K562 (cell line): ENCODE data around the gene TRAPPC4. TPM values are rescaled to one million over a fixed set of nuclear protein-coding genes. Genes with fewer than 3 reads are reported as not detected.
A peak's percentile ranks its signal among the peaks of the same experiment; 100 is the strongest.

Source experiments
- ATF1 ChIP-seq, 2 experiments: fragments of 450-650 bp in 1 of 2; IDR thresholded peaks; 2 replicates each; pipeline ENCODE4 v1.6.1; 2016; ENCODE audit warnings: missing compliant biosample characterization in 1 of 2, missing genetic modification characterization in 1 of 2
- MAZ ChIP-seq, 2 experiments: fragments of 450-650 bp in 1 of 2; sonication (generic) in 1 of 2; formaldehyde crosslinking; IDR thresholded peaks in 1 of 2; conservative IDR thresholded peaks in 1 of 2; 2 replicates each; pipeline versions ENCODE4 v1.4.0 to v1.5.0; 2020; ENCODE audit warnings: mild to moderate bottlenecking in 1 of 2, missing genetic modification reagents in 1 of 2
- NCOA6 ChIP-seq: fragments of 450-650 bp; IDR thresholded peaks from 2 replicates; pipeline ENCODE4 v1.6.1; 2017; ENCODE audit warnings: mild to moderate bottlenecking
- PHB2 ChIP-seq: fragments of 450-650 bp; IDR thresholded peaks from 2 replicates; pipeline ENCODE4 v1.6.1; 2017; ENCODE audit warnings: low read depth
- SMARCA4 ChIP-seq: fragments of 450-650 bp; IDR thresholded peaks from 2 replicates; pipeline ENCODE4 v1.6.1; 2016
- SNIP1 ChIP-seq: fragments of 450-650 bp; IDR thresholded peaks from 2 replicates; pipeline ENCODE4 v1.7.1; 2017; ENCODE audit warnings: low read depth, mild to moderate bottlenecking
- STAG1 ChIP-seq: sonication (generic); formaldehyde crosslinking; IDR thresholded peaks from 2 replicates; pipeline ENCODE4 v1.5.0; 2020; ENCODE audit warnings: missing genetic modification reagents, borderline replicate concordance
- STAT5A ChIP-seq: IDR thresholded peaks from 2 replicates; pipeline ENCODE4 v1.6.1; 2012; ENCODE audit warnings: low read length, inconsistent platforms, borderline replicate concordance
- U2AF2 ChIP-seq: fragments of 200-400 bp; formaldehyde crosslinking; optimal IDR thresholded peaks from 2 replicates; pipeline ENCODE3; 2017; ENCODE audit warnings: low read depth, mild to moderate bottlenecking, low read length
- ZNF12 ChIP-seq: sonication (generic); formaldehyde crosslinking; IDR thresholded peaks from 2 replicates; pipeline ENCODE4 v1.4.0; 2020; ENCODE audit warnings: mild to moderate bottlenecking, missing genetic modification reagents
- ZNF121 ChIP-seq: sonication (generic); formaldehyde crosslinking; conservative IDR thresholded peaks from 2 replicates; pipeline ENCODE4 v1.8.0; 2022; ENCODE audit warnings: missing genetic modification reagents
- ZNF224 ChIP-seq: sonication (generic); formaldehyde crosslinking; IDR thresholded peaks from 2 replicates; pipeline ENCODE4 v1.8.0; 2022; ENCODE audit warnings: mild to moderate bottlenecking, missing genetic modification reagents
- ZNF274 ChIP-seq: IDR thresholded peaks from 2 replicates; pipeline ENCODE4 v1.6.1; 2011; ENCODE audit warnings: low read depth, mild to moderate bottlenecking, low read length, moderate library complexity, borderline replicate concordance
- ZNF668 ChIP-seq: fragments of 250-450 bp; sonication (Bioruptor Pico); IDR thresholded peaks from 2 replicates; pipeline ENCODE4 v1.8.0; 2022; ENCODE audit warnings: mild to moderate bottlenecking, inconsistent platforms
- ZNF785 ChIP-seq: fragments of 250-450 bp; sonication (Bioruptor Pico); IDR thresholded peaks from 2 replicates; pipeline ENCODE4 v1.4.0; 2020; ENCODE audit warnings: mild to moderate bottlenecking
- polyA plus RNA-seq, 8 experiments: library from polyadenylated mRNA; depleted of rRNA in 4 of 8; stranded (reverse) in 5 of 8; unstranded in 3 of 8; fragments of >200 nt; fragmentation: Nextera tagmentation in 2 of 8; fragmentation: Illumina TruSeq in 1 of 8; extraction: Ambion mirVana in 2 of 8; extraction: Trizol in 1 of 8; gene quantifications; 2 replicates each; pipeline versions ENCODE4 v1.2.1 to v1.2.3, GENCODE V29; 2011 to 2014; ENCODE audit warnings: inconsistent platforms in 1 of 8, missing spikeins in 1 of 8
- total RNA-seq, 7 experiments: library from RNA; depleted of rRNA in 6 of 7; stranded (reverse); fragments of >200 nt in 6 of 7; fragmentation: Illumina TruSeq in 2 of 7; extraction: Trizol in 2 of 7; gene quantifications; 2 replicates each; pipeline versions ENCODE4 v1.2.1 to v1.2.3, GENCODE V29; 2011 to 2021; ENCODE audit warnings: low replicate concordance in 1 of 7
- TF ChIP-seq, protein P1 (sequence below): fragments of 200-800 bp; sonication (Bioruptor generic); IDR thresholded peaks from 2 replicates; pipeline ENCODE4 v1.6.1; 2017; ENCODE audit warnings: missing genetic modification characterization, missing compliant biosample characterization
- TF ChIP-seq, protein P2 (sequence below): fragments of 250-450 bp; sonication (Bioruptor Pico); IDR thresholded peaks from 2 replicates; pipeline ENCODE4 v1.8.0; 2022; ENCODE audit warnings: moderate library complexity, mild to moderate bottlenecking, inconsistent platforms
- TF ChIP-seq, protein P3 (sequence below): sonication (generic); formaldehyde crosslinking; IDR thresholded peaks from 2 replicates; pipeline ENCODE4 v1.8.0; 2022; ENCODE audit warnings: missing genetic modification reagents, mild to moderate bottlenecking, moderate library complexity, borderline replicate concordance
- TF ChIP-seq, protein P4 (sequence below): fragments of 250-450 bp; sonication (Bioruptor Pico); IDR thresholded peaks from 2 replicates; pipeline ENCODE4 v1.4.0; 2020
- TF ChIP-seq, protein P5 (sequence below): sonication (generic); formaldehyde crosslinking; IDR thresholded peaks from 2 replicates; pipeline ENCODE4 v1.8.0; 2022; ENCODE audit warnings: mild to moderate bottlenecking, low read depth, missing genetic modification reagents
- TF ChIP-seq, protein P6 (sequence below): fragments of 450-650 bp; IDR thresholded peaks from one replicate; pipeline ENCODE4 v1.6.1; 2018; ENCODE audit warnings: mild to moderate bottlenecking, moderate library complexity; ENCODE audit not compliant: partially characterized antibody
- TF ChIP-seq, protein P7 (sequence below): sonication (generic); formaldehyde crosslinking; IDR thresholded peaks from 2 replicates; pipeline ENCODE4 v1.8.0; 2022; ENCODE audit warnings: mild to moderate bottlenecking, missing genetic modification reagents

Gene TRAPPC4
- total and polyA plus RNA-seq, 9 of the 15 experiments (the other 6 are each of a cell fraction or from before 2014, with no cell fraction given) = 121 to 524 (median 142) TPM

DNA sequence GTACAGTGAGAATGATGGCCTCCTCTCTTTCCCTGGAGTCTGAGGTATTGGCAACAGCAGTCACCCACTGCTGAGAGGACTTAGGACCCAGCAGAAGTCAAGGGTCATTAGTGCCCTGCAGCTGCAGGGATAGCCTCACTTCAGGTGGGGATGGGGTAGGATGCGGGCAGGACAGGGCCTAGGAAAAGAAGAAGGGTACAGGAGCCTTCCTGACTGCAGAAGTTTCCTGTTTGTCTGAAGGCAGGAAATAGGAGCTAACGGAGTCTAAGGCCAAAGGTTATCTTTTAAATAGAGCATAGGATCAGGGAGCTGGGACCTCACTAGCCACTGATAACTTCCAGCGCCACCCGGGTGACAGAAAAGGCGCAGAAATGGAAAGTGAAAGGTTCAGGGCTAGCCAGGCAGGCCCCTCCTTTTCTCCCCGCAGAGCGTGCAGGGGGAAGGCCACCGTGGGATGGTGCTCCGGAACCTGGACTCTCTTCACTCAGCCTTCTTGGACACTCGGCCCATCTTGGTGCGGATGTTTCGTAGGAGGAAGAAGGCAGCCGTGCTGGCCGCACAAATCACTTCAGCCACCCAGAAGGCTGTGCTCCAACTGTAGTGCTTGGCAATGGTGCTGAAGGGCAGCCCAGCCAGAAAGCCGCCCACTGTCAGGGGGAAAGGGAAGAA lies 6.0 kb downstream of the TRAPPC4 start (continued):
- TF ChIP-seq U2AF2 (no peak), PHB2 (no peak), ZNF274 (no peak), STAT5A (no peak), ZNF121 (CRISPR knock-in tag) (no peak), ZNF668 (CRISPR knock-in tag) (no peak), ATF1 (CRISPR knock-in tag; IDR thresholded peaks at IDR 0.05) (no peak), ATF1 (tag; IDR thresholded peaks at IDR 0.05) (no peak), ZNF785 (no peak), SMARCA4 (no peak), ZNF12 (CRISPR knock-in tag) (no peak), NCOA6 (no peak), SNIP1 (no peak), ZNF224 (CRISPR knock-in tag) (no peak), MAZ (CRISPR knock-in tag; conservative IDR thresholded peaks at IDR 0.05 in 1 of 2, IDR thresholded peaks at IDR 0.05 in 1 of 2) (0 out of 4 replicates have a peak, but pooled peaks of 1 of the 2 experiments have one; percentile 35), STAG1 (CRISPR knock-in tag) (no peak)
- TF ChIP-seq, protein P1, sequence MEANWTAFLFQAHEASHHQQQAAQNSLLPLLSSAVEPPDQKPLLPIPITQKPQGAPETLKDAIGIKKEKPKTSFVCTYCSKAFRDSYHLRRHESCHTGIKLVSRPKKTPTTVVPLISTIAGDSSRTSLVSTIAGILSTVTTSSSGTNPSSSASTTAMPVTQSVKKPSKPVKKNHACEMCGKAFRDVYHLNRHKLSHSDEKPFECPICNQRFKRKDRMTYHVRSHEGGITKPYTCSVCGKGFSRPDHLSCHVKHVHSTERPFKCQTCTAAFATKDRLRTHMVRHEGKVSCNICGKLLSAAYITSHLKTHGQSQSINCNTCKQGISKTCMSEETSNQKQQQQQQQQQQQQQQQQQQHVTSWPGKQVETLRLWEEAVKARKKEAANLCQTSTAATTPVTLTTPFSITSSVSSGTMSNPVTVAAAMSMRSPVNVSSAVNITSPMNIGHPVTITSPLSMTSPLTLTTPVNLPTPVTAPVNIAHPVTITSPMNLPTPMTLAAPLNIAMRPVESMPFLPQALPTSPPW (CRISPR knock-in tag) = peak; percentile 68; the same call in 1 of the 2 replicates
- TF ChIP-seq, protein P2, sequence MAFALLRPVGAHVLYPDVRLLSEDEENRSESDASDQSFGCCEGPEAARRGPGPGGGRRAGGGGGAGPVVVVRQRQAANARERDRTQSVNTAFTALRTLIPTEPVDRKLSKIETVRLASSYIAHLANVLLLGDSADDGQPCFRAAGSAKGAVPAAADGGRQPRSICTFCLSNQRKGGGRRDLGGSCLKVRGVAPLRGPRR (CRISPR knock-in tag) = no peak
- TF ChIP-seq, protein P3, sequence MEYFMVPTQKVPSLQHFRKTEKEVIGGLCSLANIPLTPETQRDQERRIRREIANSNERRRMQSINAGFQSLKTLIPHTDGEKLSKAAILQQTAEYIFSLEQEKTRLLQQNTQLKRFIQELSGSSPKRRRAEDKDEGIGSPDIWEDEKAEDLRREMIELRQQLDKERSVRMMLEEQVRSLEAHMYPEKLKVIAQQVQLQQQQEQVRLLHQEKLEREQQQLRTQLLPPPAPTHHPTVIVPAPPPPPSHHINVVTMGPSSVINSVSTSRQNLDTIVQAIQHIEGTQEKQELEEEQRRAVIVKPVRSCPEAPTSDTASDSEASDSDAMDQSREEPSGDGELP = no peak
- TF ChIP-seq, protein P4, sequence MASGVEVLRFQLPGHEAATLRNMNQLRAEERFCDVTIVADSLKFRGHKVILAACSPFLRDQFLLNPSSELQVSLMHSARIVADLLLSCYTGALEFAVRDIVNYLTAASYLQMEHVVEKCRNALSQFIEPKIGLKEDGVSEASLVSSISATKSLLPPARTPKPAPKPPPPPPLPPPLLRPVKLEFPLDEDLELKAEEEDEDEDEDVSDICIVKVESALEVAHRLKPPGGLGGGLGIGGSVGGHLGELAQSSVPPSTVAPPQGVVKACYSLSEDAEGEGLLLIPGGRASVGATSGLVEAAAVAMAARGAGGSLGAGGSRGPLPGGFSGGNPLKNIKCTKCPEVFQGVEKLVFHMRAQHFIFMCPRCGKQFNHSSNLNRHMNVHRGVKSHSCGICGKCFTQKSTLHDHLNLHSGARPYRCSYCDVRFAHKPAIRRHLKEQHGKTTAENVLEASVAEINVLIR (CRISPR knock-in tag) = no peak
- TF ChIP-seq, protein P5, sequence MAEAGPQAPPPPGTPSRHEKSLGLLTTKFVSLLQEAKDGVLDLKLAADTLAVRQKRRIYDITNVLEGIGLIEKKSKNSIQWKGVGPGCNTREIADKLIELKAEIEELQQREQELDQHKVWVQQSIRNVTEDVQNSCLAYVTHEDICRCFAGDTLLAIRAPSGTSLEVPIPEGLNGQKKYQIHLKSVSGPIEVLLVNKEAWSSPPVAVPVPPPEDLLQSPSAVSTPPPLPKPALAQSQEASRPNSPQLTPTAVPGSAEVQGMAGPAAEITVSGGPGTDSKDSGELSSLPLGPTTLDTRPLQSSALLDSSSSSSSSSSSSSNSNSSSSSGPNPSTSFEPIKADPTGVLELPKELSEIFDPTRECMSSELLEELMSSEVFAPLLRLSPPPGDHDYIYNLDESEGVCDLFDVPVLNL (CRISPR knock-in tag) = no peak
- TF ChIP-seq, protein P6, sequence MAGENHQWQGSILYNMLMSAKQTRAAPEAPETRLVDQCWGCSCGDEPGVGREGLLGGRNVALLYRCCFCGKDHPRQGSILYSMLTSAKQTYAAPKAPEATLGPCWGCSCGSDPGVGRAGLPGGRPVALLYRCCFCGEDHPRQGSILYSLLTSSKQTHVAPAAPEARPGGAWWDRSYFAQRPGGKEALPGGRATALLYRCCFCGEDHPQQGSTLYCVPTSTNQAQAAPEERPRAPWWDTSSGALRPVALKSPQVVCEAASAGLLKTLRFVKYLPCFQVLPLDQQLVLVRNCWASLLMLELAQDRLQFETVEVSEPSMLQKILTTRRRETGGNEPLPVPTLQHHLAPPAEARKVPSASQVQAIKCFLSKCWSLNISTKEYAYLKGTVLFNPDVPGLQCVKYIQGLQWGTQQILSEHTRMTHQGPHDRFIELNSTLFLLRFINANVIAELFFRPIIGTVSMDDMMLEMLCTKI = no peak
- TF ChIP-seq, protein P7, sequence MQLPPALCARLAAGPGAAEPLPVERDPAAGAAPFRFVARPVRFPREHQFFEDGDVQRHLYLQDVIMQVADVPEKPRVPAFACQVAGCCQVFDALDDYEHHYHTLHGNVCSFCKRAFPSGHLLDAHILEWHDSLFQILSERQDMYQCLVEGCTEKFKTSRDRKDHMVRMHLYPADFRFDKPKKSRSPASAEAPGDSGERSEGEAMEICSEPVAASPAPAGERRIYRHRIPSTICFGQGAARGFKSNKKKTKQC = no peak
